ENCODE data around the gene TBC1D14. TPM values are rescaled to one million over a fixed set of nuclear protein-coding genes. Genes with fewer than 3 reads are reported as not detected.

Gene TBC1D14
- total and polyA plus RNA-seq, 9 of the 15 experiments (the other 6 are each of a cell fraction or from before 2014, with no cell fraction given) = 2.1 to 59.6 (median 44.8) TPM

- Histone ChIP-seq H3K9me3 (replicated peaks; ENCODE audit: control insufficient read depth, insufficient read depth, low read depth, low read length) (no peaks in the 10 kb centered on the region), H3K4me3 (peak overlapping the region; percentile 71), H3K9ac (ENCODE audit: insufficient read depth in 1 of 2, low read depth in 2 of 2, low read length in 2 of 2) (peak overlapping the region; percentile 75 to 93), H4K20me1 (replicated peaks; ENCODE audit: control insufficient read depth, insufficient read depth, low read length) (peaks cover 21% of the 10 kb centered on the region), H3K36me3 (ENCODE audit: control insufficient read depth, insufficient read depth, low read length) (peaks cover 34% of the 10 kb centered on the region; the same call in 2 of the 3 replicates), H2AFZ (ENCODE audit: low read depth, low read length) (peak overlapping the region; percentile 67), H3K79me2 (ENCODE audit: control insufficient read depth, insufficient read depth, low read length) (peaks cover 93% of the 10 kb centered on the region), H3K27me3 (ENCODE audit: control insufficient read depth in 2 of 2, insufficient read depth in 2 of 2, low read length in 2 of 2) (no peaks in the 10 kb centered on the region), H3K4me1 (replicated peaks in 1 of 2; ENCODE audit: control insufficient read depth in 2 of 2, insufficient read depth in 2 of 2, low read length in 2 of 2) (peaks cover 32 to 44% of the 10 kb centered on the region in 2 experiments; a peak in 4 of 5 replicates), H3K9me1 (ENCODE audit: control insufficient read depth, insufficient read depth, low read length) (peaks cover 5% of the 10 kb centered on the region), H3K27ac (ENCODE audit: extremely low read depth, low read depth, low read length) (peak overlapping the region; percentile 81), H3K4me2 (ENCODE audit: insufficient read depth, low read length) (peak overlapping the region; percentile 98)
- WGBS (ENCODE audit: insufficient coverage, low coverage, missing lambda C conversion rate) = 4% methylated on average over 17 of the region's 17 CpGs
- ChIA-PET POLR2A (interaction anchor here (0.7 to 1.8 kb wide), 5 partner anchors 11 to 94 kb away, joined by 3 to 17 read pairs (median 7); no protein-coding TSS in a partner anchor), CTCF (ENCODE audit: low intra/inter-chr PET ratio) (no interaction called here)
- TF ChIP-seq, protein P1, sequence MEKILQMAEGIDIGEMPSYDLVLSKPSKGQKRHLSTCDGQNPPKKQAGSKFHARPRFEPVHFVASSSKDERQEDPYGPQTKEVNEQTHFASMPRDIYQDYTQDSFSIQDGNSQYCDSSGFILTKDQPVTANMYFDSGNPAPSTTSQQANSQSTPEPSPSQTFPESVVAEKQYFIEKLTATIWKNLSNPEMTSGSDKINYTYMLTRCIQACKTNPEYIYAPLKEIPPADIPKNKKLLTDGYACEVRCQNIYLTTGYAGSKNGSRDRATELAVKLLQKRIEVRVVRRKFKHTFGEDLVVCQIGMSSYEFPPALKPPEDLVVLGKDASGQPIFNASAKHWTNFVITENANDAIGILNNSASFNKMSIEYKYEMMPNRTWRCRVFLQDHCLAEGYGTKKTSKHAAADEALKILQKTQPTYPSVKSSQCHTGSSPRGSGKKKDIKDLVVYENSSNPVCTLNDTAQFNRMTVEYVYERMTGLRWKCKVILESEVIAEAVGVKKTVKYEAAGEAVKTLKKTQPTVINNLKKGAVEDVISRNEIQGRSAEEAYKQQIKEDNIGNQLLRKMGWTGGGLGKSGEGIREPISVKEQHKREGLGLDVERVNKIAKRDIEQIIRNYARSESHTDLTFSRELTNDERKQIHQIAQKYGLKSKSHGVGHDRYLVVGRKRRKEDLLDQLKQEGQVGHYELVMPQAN (IDR thresholded peaks at IDR 0.05; ENCODE audit: borderline replicate concordance) = peak; percentile 12; the same call in 1 of the 2 replicates
- TF ChIP-seq SNIP1 (IDR thresholded peaks at IDR 0.05; ENCODE audit: low read depth) (no peak), KAT7 (CRISPR knock-in tag; IDR thresholded peaks at IDR 0.05; ENCODE audit: borderline replicate concordance) (0 out of 2 replicates have a peak, but pooled peaks have one; percentile 21), SREBF2 (CRISPR knock-in tag; IDR thresholded peaks at IDR 0.05) (no peak), AFF1 (IDR thresholded peaks at IDR 0.05; ENCODE audit: low read depth in 1 of 2, partially characterized antibody in 2 of 2) (no peak), NRF1 (conservative IDR thresholded peaks at IDR 0.05 in 1 of 2, IDR thresholded peaks at IDR 0.05 in 1 of 2) (peak in 1 of 2 experiments; percentile 13; a peak in 1 of 4 replicates), FOXK2 (conservative IDR thresholded peaks at IDR 0.05 in 1 of 2, IDR thresholded peaks at IDR 0.05 in 1 of 2; ENCODE audit: low read depth in 2 of 2) (peak in 1 of 2 experiments; percentile 10; a peak in 1 of 4 replicates), STAT5B (CRISPR knock-in tag; IDR thresholded peaks at IDR 0.05) (no peak), DMBX1 (CRISPR knock-in tag; IDR thresholded peaks at IDR 0.05; ENCODE audit: borderline replicate concordance) (no peak), ETV5 (CRISPR knock-in tag; IDR thresholded peaks at IDR 0.05; ENCODE audit: low read depth) (0 out of 2 replicates have a peak, but pooled peaks have one; percentile 6), SP1 (CRISPR knock-in tag; IDR thresholded peaks at IDR 0.05) (no peak), ATF1 (CRISPR knock-in tag; IDR thresholded peaks at IDR 0.05) (no peak), ATF1 (tag; IDR thresholded peaks at IDR 0.05) (no peak), HDAC2 (IDR thresholded peaks at IDR 0.05) (0 out of 2 replicates have a peak, but pooled peaks have one; percentile 49)
- DNase-seq (ENCODE audit: extremely low read depth in 1 of 4, low spot score in 3 of 4) (peak in 2 of 4 experiments; percentile 31 to 56), ATAC-seq (peak; percentile 27), FAIRE-seq (peak; percentile 56)
- in situ Hi-C loops (cut with MboI) = no loop called here
- no TSS peak for BruUV-seq (replicated peaks)
- intact Hi-C loops (cut with micrococcal nuclease) = loop anchor here (2.0 to 5.0 kb wide), 4 partner anchors 71 to 255 kb away; partner anchors contain the start of gene TBC1D14
Measured at GRCh38 chr4:6987588-6987961, 77.9 kb downstream of the TBC1D14 start.

All from K562 (cell line).